GM12864 (cell line): ENCODE results near the gene SFXN4.

Experiments
- DNase-seq: peaks from one replicate; pipeline ENCODE4 v3.0.0-alpha.2; 2011; ENCODE audit warnings: low read depth
- H3K4me3 ChIP-seq: 2 replicates; pipeline ENCODE4 v1.5.1; 2011; ENCODE audit warnings: mild to moderate bottlenecking, low read depth, low read length, control low read depth
- CTCF ChIP-seq: IDR thresholded peaks from 2 replicates; pipeline ENCODE4 v1.5.1; 2011; ENCODE audit warnings: low read depth, mild to moderate bottlenecking, moderate library complexity, low read length, control low read depth, inconsistent platforms; ENCODE audit errors: missing control alignments

Gene SFXN4

DNA sequence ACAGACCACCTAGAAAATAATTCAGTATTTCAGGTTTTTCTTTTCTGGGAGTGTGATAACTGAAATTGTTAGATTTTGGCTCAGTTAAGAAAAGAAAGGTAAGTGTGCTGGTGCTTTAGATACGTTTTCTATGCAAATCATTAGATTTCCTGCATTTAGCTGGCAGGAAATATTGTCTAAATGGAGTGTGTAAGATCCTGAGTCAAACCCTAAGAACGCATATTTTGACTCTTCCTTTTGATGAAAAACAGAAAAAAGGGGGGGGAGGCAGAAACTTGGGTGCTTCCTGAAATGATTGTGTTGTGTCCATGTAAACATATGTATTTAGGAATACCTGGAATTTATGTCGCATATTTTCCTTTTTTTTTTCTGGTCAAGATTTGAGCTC, 43.0 kb upstream of the SFXN4 start:
- peak overlapping the region; percentile 78 for H3K4me3 ChIP-seq
- TF ChIP-seq CTCF, result no peak
- DNase-seq, result no peak

- DNase-seq, result no peak
- peak overlapping the region; percentile 78 for H3K4me3 ChIP-seq
- no peak for TF ChIP-seq CTCF
Observed at GRCh38 chr10:119207713-119208552, 42.4 kb upstream of the SFXN4 start.

- no peak for TF ChIP-seq CTCF
- DNase-seq, result peak; percentile 92
Observed at GRCh38 chr10:119207366-119207666, 41.8 kb upstream of the SFXN4 start, which contains the start of gene GRK5. Gene GRK5, plus strand, starts transcription at chr10:119207571. Its CDS starts 347 bp downstream, at chr10:119207918.

DNA sequence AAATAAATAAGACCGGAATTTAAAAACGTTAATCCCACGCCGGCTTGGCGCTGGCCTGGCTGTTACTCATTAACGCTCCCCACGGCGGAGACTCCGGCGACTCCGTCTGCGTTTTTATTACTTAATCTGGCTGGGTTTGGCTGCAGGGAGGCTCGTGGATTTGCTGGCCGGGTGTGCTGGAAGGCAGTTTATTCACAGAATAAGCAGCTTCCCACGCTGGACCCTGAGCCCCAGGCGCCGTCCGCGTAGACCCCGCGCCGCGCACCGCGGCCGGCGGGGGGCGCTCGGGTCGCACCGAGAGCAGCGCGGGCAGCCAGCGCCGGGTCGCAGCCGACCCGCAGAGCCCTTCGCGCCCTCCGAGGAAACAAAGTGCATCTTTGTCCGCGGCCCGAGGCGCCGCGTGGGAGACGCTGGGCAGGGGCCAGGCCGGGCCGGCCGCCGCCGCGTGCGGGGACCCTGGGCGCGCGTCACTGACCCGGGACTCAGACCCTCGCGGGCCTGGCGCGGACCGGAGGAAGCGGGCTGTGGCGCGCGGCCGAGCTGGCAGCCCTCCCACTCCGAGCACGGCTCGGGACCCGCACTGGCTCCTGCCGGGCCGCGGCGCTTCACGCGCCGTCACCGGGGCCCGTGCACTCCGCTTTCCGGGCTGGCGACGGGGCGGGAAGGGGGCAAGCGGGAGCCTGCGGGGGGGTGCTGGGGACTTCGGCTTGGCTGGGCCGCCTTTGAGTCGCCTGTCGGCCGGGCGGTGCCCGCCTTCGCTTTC, 41.3 kb upstream of the SFXN4 start:
- H3K4me3 ChIP-seq, result peak overlapping the region; percentile 67
- no peak for DNase-seq
- TF ChIP-seq CTCF, result peak; percentile 63

More at GRCh38 chr10:119207366-119207666, 41.8 kb upstream of the SFXN4 start, which contains the start of gene GRK5:
- peak within 1 kb of the TSS; percentile 78 for H3K4me3 ChIP-seq

DNA sequence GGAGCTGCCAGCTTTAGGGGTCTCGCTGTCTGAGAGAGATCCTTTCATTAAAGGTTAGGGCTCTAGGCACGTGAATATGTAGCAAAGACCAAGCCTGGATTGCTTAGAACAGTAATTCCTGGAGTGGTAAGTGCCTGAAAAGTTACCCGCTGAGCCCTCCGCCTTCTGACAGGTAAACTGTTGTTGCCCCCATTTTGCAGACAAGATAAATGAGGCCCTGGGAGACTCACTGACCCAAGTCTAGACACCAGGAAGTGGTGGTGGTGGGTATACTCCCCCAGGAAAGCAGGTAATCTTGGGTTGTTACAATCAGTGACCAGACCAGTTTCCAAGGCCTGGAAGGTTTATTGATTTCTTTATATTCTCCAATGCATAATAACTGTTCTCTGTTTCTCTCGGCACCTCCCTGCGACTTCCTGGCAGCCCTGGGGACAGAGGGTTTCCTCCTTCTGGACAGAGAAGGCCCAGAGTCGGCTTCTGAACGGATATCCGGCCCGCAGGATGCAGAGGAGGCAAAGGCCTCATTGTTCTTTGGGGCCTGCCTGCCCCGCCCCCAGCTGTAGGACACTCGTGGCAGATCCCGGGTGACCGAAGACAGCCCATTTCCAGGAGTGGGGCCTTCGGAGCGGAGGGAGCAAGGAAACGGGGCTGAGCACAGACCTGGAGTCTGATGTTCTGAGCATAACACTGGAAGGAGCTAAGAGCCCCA, 40.5 kb upstream of the SFXN4 start:
- H3K4me3 ChIP-seq, result peak overlapping the region; percentile 67
- no peak for DNase-seq
- no peak for TF ChIP-seq CTCF

GRCh38 chr10:119203006-119203405, 37.5 kb upstream of the SFXN4 start:
- DNase-seq, result no peak
- no peak overlapping the region for H3K4me3 ChIP-seq
- TF ChIP-seq CTCF, result no peak
